Neuronal stem cell (in vitro differentiated cells): Measurements from ENCODE around the gene DMGDH.

Source experiments
- DNase-seq: peaks from one replicate; pipeline ENCODE4 v3.0.0-alpha.2; 2013; ENCODE audit warnings: low spot score
- H2AFZ ChIP-seq: one replicate; pipeline ENCODE4 v1.6.1; 2013; ENCODE audit warnings: mild to moderate bottlenecking, low read length, inconsistent platforms
- H2AK5ac ChIP-seq: 2 replicates; pipeline ENCODE4 v1.6.1; 2013; ENCODE audit warnings: low read depth, mild to moderate bottlenecking, inconsistent platforms, low read length, moderate library complexity, mixed read lengths
- H2BK120ac ChIP-seq: 2 replicates; pipeline ENCODE4 v1.6.1; 2013; ENCODE audit warnings: low read depth, mild to moderate bottlenecking, inconsistent platforms, low read length, moderate library complexity, mixed read lengths
- H2BK12ac ChIP-seq: one replicate; pipeline ENCODE4 v1.6.1; 2013; ENCODE audit warnings: low read length, inconsistent platforms
- H2BK15ac ChIP-seq: 2 replicates; pipeline ENCODE4 v1.6.1; 2013; ENCODE audit warnings: mild to moderate bottlenecking, low read length, inconsistent platforms, mixed read lengths
- H2BK5ac ChIP-seq: one replicate; pipeline ENCODE4 v1.6.1; 2013; ENCODE audit warnings: inconsistent platforms, mild to moderate bottlenecking, low read length, moderate library complexity
- H3K14ac ChIP-seq: one replicate; pipeline ENCODE4 v1.6.1; 2013; ENCODE audit warnings: low read length, inconsistent platforms
- H3K18ac ChIP-seq: 2 replicates; pipeline ENCODE4 v1.6.1; 2013; ENCODE audit warnings: low read length, inconsistent platforms
- H3K23ac ChIP-seq: 2 replicates; pipeline ENCODE4 v1.6.1; 2013; ENCODE audit warnings: low read depth, mild to moderate bottlenecking, mixed read lengths, low read length, inconsistent platforms; ENCODE audit not compliant: poor library complexity
- H3K27ac ChIP-seq: replicated peaks from 3 replicates; pipeline ENCODE4 v1.5.1; 2013; ENCODE audit warnings: low read length, inconsistent platforms
- H3K27me3 ChIP-seq, 3 experiments: 2 replicates each; pipeline ENCODE4 v1.6.1; 2013; ENCODE audit warnings: low read length in 3 of 3, mild to moderate bottlenecking in 2 of 3, inconsistent platforms in 1 of 3, low read depth in 1 of 3, mixed read lengths in 1 of 3, moderate library complexity in 1 of 3; ENCODE audit not compliant: control insufficient read depth in 3 of 3, insufficient read depth in 3 of 3
- H3K36me3 ChIP-seq, 2 donors: replicated peaks in 1 of 2; 2 replicates each; pipeline ENCODE4 v1.6.1; 2013; ENCODE audit warnings: low read length in 2 of 2; ENCODE audit not compliant: control insufficient read depth in 2 of 2, insufficient read depth in 2 of 2
- H3K4ac ChIP-seq: 2 replicates; pipeline ENCODE4 v1.6.1; 2013; ENCODE audit warnings: inconsistent platforms, mild to moderate bottlenecking, low read length, moderate library complexity
- H3K4me1 ChIP-seq, 2 donors: 1 replicate in 1 of 2; 2 replicates in 1 of 2; pipeline ENCODE4 v1.6.1; 2013; ENCODE audit warnings: low read length in 2 of 2, low read depth in 1 of 2; ENCODE audit not compliant: control insufficient read depth in 2 of 2, insufficient read depth in 1 of 2
- H3K4me2 ChIP-seq: one replicate; pipeline ENCODE4 v1.6.1; 2013; ENCODE audit warnings: mild to moderate bottlenecking, low read length, inconsistent platforms; ENCODE audit not compliant: insufficient read depth, poor library complexity, severe bottlenecking
- H3K4me3 ChIP-seq, 2 donors: 2 replicates each; pipeline ENCODE4 v1.5.1; 2013; ENCODE audit warnings: low read length in 2 of 2, mild to moderate bottlenecking in 2 of 2, inconsistent platforms in 1 of 2, moderate library complexity in 1 of 2
- H3K79me1 ChIP-seq: one replicate; pipeline ENCODE4 v1.6.1; 2013; ENCODE audit warnings: low read depth, mild to moderate bottlenecking, inconsistent platforms, low read length, moderate library complexity
- H3K9ac ChIP-seq: one replicate; pipeline ENCODE4 v1.6.1; 2013; ENCODE audit warnings: mild to moderate bottlenecking, low read depth, low read length, inconsistent platforms; ENCODE audit not compliant: poor library complexity
- H3K9me3 ChIP-seq, 2 donors: replicated peaks in 1 of 2; 2 replicates each; pipeline versions ENCODE3 to v1.6.1; 2013; ENCODE audit warnings: low read length in 2 of 2, mild to moderate bottlenecking in 2 of 2, inconsistent platforms in 1 of 2, low read depth in 1 of 2, mixed read lengths in 1 of 2, moderate library complexity in 1 of 2; ENCODE audit not compliant: control insufficient read depth in 2 of 2, insufficient read depth in 1 of 2
- H4K8ac ChIP-seq: one replicate; pipeline ENCODE4 v1.6.1; 2013; ENCODE audit warnings: low read depth, mild to moderate bottlenecking, inconsistent platforms, low read length, moderate library complexity
- H4K91ac ChIP-seq: one replicate; pipeline ENCODE4 v1.6.1; 2013; ENCODE audit warnings: low read length, low read depth, mild to moderate bottlenecking, inconsistent platforms; ENCODE audit not compliant: poor library complexity
- WGBS, 2 donors: extraction: QIAGEN DNeasy Blood & Tissue Kit; methylation state at CpG; one replicate each; pipeline ENCODE4 v1.1.7; 2013; ENCODE audit warnings: missing lambda C conversion rate in 2 of 2, mixed read lengths in 1 of 2; ENCODE audit not compliant: insufficient read length in 2 of 2, insufficient replicate concordance in 1 of 2; ENCODE audit errors: extremely low coverage in 2 of 2; 5-methylcytosine and 5-hydroxymethylcytosine counted together

The DMGDH gene

DNA sequence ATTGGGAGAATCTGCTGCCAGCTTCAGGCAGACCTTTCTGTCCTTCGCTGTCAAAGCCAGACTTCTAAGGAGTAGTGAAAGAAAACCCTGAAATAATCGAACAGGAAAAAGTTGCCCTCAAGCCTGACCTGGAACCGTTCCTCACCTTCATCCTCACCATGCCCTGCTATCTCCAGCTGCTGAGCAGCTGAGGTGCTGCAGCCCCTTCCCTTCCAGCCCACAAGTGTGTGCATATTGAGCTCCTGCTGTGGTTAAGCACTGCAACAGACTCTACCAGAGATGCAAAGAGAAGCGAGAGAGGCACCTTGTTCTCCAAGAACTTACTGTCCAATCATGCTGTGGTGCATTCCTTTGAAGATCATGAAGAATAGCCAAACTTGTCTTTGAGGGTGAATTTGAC is 19.0 kb upstream of the DMGDH start:
- Histone ChIP-seq H2BK120ac (no peak overlapping the region), H3K23ac (no peak overlapping the region), H3K4ac (no peak overlapping the region), H3K14ac (peak overlapping the region; percentile 72), H3K9ac (no peak overlapping the region), H2BK12ac (no peak overlapping the region), H3K4me1 (no peaks in the 10 kb centered on the region), H3K18ac (no peak overlapping the region), H4K8ac (peak overlapping the region; percentile 74), H3K27ac (no peak overlapping the region), H2BK15ac (no peak overlapping the region), H3K36me3 (no peaks in the 10 kb centered on the region), H3K79me1 (no peaks in the 10 kb centered on the region), H2AFZ (no peak overlapping the region), H3K4me3 (no peak overlapping the region), H3K27me3 (no peaks in the 10 kb centered on the region), H2AK5ac (no peak overlapping the region), H2BK5ac (no peak overlapping the region), H4K91ac (no peak overlapping the region), H3K9me3 (no peaks in the 10 kb centered on the region), H3K4me2 (no peak overlapping the region)
- no CpG with 5 or more reads among the region's 4 CpGs for WGBS, 2 donors
- DNase-seq, result no peak

DNA sequence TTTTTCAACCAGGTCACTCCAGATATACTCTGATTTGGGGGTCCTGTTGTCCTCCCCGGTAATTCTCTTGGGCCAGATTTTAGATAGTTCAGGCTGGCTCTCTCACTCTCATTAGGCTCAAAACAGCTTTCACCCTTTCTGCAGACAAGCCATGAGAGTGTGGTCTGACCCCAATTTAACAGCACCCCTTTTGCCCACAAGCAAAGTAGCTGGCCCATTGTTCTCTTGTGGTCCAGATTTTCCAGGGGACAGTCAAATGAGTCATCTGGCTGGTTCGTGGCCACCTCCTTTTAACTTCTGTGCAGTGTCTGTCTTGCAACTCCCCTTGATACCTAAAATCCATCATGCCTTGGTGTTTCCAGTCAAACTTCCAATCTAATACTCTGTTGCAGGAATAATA is 16.6 kb upstream of the DMGDH start:
- Histone ChIP-seq H2BK120ac (no peak overlapping the region), H2BK5ac (no peak overlapping the region), H3K79me1 (no peaks in the 10 kb centered on the region), H3K18ac (no peak overlapping the region), H3K36me3 (no peaks in the 10 kb centered on the region), H3K4me1 (no peaks in the 10 kb centered on the region), H4K8ac (no peak overlapping the region), H3K27ac (no peak overlapping the region), H2AK5ac (no peak overlapping the region), H3K27me3 (no peaks in the 10 kb centered on the region), H3K4me2 (no peak overlapping the region), H2BK15ac (no peak overlapping the region), H4K91ac (no peak overlapping the region), H3K9ac (no peak overlapping the region), H3K14ac (no peak overlapping the region), H3K9me3 (no peaks in the 10 kb centered on the region), H2AFZ (no peak overlapping the region), H3K23ac (no peak overlapping the region), H2BK12ac (no peak overlapping the region), H3K4me3 (no peak overlapping the region), H3K4ac (no peak overlapping the region)
- DNase-seq, result no peak
- WGBS, 2 donors, result no CpG with 5 or more reads among the region's 2 CpGs

DNA sequence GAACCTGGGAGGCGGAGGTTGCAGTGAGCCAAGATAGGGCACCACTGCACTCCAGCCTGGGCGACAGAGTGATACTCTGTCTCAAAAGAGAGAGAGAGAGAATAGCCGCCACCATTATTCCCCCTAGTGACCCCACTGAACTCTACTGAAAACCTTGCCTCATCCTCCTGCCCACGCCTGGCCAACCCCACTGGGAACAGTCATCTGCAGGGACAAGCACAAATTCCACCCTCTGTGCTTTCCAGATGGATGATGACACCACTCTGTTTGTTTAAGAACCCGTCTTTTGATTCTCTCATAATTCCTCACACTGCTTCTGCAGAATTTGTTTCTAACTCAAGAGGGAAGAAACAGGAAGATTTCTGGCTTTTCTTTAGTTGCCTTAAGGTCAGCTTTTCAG is 12.3 kb upstream of the DMGDH start:
- Histone ChIP-seq H3K4me3 (no peak overlapping the region), H3K36me3 (no peaks in the 10 kb centered on the region), H2BK12ac (no peak overlapping the region), H3K4ac (no peak overlapping the region), H2BK120ac (no peak overlapping the region), H4K8ac (no peak overlapping the region), H3K14ac (no peak overlapping the region), H3K18ac (no peak overlapping the region), H3K4me2 (no peak overlapping the region), H2AK5ac (no peak overlapping the region), H3K23ac (no peak overlapping the region), H3K9me3 (no peaks in the 10 kb centered on the region), H4K91ac (no peak overlapping the region), H2AFZ (no peak overlapping the region), H3K9ac (no peak overlapping the region), H3K4me1 (no peaks in the 10 kb centered on the region), H3K27me3 (peaks cover 0 to under 1% (median 0%) of the 10 kb centered on the region in 3 experiments), H2BK15ac (no peak overlapping the region), H3K79me1 (no peaks in the 10 kb centered on the region), H2BK5ac (no peak overlapping the region), H3K27ac (no peak overlapping the region)
- WGBS, 2 donors, result no CpG with 5 or more reads among the region's 5 CpGs
- DNase-seq, result no peak

DNA sequence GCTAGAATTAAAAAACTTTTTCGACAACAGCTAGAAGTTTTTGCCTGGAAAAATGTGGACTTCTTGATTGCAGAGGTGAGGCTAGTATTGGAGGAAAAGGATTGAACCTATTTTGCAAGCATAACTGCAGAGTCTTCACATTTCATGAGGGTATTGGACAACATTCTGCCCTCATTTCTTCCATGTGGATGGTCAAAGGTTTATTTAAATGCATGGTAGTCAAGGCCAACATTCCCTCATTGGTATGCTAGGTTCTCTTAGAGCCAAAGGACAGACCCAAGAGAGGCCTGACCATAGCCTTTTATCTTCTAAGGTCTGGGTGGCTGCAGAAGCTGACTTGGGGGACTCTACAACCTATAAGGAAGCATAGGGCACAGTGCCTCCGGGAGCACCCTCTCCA is 11.3 kb upstream of the DMGDH start:
- H3K18ac ChIP-seq, result no peak overlapping the region
- no CpG with 5 or more reads among the region's 2 CpGs for WGBS, 2 donors
- H2AK5ac ChIP-seq, result no peak overlapping the region
- no peak overlapping the region for H2BK12ac ChIP-seq
- no peak overlapping the region for H3K23ac ChIP-seq
- H4K91ac ChIP-seq, result no peak overlapping the region
- no peak overlapping the region for H3K4me3 ChIP-seq
- H3K79me1 ChIP-seq, result no peaks in the 10 kb centered on the region
- no peak overlapping the region for H3K9ac ChIP-seq
- no peak overlapping the region for H4K8ac ChIP-seq
- H2BK120ac ChIP-seq, result no peak overlapping the region
- no peak overlapping the region for H3K4ac ChIP-seq
- H3K4me1 ChIP-seq, result no peaks in the 10 kb centered on the region
- DNase-seq, result no peak
- no peaks in the 10 kb centered on the region for H3K9me3 ChIP-seq
- H2AFZ ChIP-seq, result no peak overlapping the region
- H3K36me3 ChIP-seq, result no peaks in the 10 kb centered on the region
- no peak overlapping the region for H2BK15ac ChIP-seq
- H3K27ac ChIP-seq, result no peak overlapping the region
- peaks cover 0 to 3% (median 0%) of the 10 kb centered on the region in 3 experiments for H3K27me3 ChIP-seq
- no peak overlapping the region for H3K14ac ChIP-seq
- H3K4me2 ChIP-seq, result no peak overlapping the region
- H2BK5ac ChIP-seq, result no peak overlapping the region
